ENCODE measurements around the gene POM121C.
"Not testable (repeated sequence)": the region's sequence is repeated elsewhere in the genome, so short reads cannot be mapped to it uniquely, and the experiment has no call there.

Gene POM121C

DNA sequence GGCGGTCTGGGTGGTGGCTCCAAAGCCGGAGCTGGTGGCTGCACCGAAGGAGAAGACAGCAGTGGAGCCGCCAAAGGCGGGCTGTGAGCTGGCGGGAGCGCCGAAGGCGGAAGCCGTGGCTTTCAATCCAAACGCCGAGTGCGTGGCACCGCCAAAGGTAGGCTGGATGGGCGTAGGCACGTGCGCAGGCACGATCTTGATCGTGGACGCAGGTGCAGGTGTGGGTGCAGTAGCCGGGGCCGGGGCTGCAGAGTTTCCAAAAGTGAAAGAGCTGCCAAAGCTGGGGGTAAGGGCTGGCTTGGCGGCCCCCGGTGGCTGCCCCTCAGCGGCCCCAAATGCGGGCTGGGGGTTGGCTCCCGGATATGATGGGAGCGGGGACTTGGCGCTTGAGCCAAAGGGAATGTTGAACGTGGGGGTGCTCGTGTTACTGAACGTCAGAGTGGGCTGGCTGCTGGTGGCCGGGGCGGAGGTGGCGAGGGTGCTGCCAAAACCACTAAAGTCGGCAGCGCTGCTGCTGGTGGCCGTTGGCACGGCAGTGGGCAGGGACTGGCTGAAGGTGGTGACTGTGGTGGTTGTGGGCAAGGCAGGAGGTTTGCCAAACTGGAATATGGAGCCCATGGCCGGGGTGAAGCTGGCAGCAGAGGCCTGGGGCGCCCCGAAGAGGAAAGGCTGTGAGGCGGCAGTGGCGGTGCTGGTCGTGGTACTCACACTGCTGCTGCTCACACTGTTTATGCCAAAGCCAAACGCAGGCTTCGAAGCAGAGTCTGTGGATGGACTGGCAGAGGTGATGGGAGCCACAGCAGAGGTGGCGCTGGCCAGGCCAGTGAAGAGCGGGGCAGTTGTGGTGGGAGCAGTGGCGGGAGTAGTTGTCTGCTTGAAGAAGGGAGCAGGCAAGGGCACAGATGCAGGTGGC, 64.0 kb downstream of the POM121C start:
- not testable (repeated sequence) for DNase-seq

DNA sequence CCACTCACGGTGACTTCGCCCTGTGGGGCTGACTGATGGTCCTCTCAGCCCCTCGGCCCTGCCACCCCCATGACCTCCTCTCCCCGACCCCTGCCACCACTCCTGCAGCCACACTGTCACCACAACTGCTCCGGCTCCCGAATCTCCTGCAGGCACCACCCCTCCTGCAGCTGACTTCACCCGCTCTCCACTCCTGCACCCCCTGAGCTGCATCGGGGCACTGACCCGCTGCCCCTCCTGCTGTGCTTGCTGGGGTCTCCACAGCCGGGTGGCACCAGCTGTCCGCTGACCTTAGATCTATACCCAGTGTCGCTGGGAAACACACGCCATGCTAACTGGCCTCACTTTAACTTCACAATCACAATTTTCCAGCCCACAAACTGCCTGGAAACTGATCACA, 65.9 kb downstream of the POM121C start:
- DNase-seq = not testable (repeated sequence)

DNA sequence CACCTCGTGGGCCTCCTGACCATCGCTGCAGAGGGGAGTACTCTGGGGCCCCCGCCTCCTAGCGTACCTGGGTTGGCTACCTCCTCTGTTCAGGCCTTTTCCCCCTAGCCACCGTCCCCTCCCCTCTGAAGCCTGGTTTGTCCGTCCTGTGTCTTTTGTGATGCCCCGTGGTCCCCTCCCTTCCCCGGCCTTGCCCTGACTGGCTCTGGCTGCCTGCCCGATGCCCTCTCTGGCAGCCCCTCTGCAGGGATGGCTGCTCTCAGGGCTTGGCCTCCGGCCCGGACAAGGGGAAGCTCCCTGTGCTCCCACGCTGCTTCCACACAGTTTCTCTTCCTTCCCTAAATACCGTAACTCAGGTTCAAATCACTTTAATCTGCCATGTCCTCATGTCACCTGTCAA, 66.4 kb downstream of the POM121C start:
- DNase-seq = not testable (repeated sequence)

DNA sequence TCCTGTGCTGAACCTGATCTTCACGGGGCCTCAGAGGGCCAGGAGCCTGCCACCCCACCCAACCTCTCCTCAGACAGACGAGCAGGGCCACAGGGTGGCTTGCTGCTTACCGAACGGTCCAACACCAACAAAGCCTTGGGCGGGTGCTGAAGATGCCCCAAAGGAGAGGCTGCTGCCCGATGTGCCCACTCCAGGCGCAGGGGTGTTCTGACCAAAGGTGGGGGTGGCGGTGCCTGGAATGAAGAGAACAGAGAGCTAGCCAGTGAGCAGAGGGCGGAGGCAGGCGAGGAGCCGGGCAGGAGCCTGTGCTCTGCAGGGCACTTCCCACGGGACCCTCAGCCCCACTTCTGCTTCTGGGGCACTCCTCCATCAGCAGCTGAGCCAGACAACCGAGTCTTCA, 66.9 kb downstream of the POM121C start:
- not testable (repeated sequence) for DNase-seq

DNA sequence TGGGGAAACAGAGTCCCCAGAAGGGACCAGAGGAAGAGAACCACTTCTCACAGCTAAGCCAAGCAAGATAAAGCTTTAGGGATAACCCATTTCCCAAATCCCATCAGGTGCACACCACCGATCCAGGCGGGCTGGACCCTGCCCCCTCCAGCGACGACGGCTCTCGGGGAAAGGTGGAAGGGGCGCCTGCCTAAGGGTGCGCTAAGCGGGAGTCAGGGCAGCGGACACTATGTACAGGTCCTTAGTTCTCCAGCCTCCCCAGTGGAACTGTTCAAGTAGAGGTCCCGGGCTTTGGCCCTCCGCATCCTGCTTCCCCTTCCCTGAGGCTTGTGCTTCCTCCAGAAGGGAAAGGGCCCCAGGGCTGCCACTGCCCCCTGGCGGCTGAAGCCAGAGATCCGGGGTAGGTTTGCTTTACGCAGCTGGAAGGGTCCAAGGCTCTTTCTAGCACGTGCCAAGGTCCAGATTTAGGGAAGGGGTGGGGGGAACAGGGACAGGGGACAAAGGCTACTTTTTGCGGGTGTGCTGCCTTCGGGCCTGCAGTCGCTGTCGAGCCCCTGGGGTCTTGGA, 67.7 kb downstream of the POM121C start:
- not testable (repeated sequence) for DNase-seq

DNA sequence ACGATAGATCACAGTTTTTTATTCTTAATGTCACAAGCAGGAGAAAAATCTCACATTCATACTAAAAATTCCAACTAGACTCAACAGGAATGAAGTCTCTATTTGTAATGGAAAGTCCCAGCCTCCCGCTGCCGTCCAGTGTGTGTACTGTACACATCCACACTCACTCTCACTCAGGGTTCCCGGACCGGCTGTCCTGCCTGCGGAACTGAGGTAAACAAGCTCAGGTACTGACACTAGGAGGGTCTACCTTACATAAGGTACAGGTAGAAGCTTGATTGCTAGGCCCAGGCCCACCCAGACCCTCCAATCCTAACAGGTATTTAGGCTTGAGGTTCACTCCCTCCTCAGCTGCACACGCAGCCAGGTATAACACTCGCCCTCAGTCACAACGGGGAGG, 69.3 kb downstream of the POM121C start:
- DNase-seq = not testable (repeated sequence)

DNA sequence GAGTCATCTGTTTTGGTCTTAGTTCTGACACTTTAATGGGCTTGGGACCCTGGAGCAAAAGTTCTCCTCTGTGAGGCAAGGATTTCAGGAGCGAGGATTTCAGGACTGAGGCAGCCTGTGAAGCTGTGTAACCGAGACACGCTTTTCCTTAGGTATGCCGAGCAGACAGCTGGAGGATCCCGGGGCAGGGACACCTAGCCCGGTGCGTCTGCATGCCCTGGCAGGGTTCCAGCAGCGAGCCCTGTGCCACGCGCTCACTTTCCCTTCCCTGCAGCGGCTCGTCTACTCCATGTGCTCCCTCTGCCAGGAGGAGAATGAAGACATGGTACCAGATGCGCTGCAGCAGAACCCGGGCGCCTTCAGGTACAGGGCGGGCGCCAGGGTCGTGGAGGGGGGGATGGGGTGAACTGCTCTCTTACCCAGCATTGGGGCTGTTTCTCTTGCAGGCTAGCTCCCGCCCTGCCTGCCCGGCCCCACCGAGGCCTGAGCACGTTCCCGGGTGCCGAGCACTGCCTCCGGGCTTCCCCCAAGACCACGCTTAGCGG, 70.2 kb downstream of the POM121C start:
- DNase-seq = not testable (repeated sequence)

DNA sequence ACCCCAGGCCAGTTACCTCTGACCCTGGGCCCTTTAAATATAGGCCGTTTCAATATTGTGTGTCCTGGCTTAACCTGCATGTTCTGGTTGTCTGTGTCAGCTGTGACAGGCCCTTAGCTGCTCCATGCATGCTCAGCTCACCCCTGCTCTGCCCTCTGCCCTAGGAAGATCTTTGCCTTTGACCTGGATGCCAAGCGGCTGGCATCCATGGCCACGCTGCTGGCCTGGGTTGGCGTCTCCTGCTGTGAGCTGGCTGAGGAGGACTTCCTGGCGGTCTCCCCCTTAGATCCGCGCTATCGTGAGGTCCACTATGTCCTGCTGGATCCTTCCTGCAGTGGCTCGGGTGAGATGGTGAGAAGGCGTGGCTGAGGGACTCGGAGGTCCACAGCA, 70.7 kb downstream of the POM121C start:
- not testable (repeated sequence) for DNase-seq

DNA sequence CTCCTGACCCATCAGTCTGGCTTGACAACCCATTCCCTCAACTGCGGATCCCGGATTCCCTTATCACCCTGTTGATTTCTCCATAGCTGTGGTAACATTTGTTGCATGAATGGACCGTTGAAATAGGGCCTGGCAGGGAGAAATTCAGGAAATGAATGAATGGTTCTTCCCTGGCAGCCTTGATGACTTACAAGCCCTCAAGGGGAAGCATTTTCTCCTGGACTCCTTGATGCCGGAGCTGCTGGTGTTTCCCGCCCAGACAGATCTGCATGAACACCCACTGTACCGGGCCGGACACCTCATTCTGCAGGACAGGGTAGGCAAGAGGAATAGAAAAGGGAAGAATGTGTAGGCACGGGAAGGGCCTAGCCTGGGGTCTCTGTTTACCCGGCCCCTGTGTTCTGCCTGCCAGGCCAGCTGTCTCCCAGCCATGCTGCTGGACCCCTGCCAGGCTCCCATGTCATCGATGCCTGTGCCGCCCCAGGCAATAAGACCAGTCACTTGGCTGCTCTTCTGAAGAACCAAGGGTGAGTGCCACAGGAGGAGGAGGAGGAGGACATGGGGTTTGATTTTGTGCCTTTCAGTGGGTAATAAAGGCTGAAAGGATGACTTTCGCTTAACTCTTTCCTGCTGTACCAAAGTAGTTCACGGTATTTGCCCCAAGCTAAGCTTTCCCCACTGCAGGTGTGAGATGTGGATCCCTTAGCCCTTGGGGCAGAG, 71.2 kb downstream of the POM121C start:
- not testable (repeated sequence) for DNase-seq

DNA sequence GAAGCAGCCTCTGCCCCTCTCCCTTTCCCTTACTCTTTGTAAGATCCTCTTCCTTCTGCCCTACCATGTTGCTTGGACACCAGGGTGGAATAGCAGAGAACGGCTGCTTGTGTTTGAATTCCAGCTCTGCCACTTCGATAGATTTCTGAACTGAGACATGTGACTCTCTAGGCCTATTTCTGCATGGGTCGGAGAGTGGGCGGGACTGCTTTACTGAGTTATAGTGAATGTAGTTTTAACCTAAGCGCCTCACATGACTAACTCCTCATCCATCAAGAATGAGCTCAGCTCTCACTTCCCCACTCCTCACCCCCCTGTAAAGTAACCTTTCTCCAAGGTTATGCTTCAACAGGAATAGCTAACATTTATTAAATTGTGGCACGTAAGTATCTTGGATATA, 71.9 kb downstream of the POM121C start:
- DNase-seq = not testable (repeated sequence)

DNA sequence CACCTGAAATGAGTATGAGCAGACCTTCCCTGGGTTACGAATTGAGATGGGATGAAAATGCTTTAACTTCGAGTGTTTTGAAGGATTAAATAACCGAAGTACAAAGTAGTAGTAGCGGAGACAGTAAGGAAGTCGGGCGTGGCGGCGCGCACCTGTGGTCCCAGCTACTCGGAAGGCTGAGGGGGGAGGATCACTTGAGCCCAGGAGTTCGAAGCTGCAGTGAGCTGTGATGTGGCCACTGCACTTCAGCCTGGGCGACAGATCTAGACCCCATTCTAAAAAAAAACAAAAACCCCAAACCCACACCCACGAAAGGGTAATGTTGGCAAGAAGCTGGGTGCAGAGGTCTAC, 75.3 kb downstream of the POM121C start:
- DNase-seq = not testable (repeated sequence)

DNA sequence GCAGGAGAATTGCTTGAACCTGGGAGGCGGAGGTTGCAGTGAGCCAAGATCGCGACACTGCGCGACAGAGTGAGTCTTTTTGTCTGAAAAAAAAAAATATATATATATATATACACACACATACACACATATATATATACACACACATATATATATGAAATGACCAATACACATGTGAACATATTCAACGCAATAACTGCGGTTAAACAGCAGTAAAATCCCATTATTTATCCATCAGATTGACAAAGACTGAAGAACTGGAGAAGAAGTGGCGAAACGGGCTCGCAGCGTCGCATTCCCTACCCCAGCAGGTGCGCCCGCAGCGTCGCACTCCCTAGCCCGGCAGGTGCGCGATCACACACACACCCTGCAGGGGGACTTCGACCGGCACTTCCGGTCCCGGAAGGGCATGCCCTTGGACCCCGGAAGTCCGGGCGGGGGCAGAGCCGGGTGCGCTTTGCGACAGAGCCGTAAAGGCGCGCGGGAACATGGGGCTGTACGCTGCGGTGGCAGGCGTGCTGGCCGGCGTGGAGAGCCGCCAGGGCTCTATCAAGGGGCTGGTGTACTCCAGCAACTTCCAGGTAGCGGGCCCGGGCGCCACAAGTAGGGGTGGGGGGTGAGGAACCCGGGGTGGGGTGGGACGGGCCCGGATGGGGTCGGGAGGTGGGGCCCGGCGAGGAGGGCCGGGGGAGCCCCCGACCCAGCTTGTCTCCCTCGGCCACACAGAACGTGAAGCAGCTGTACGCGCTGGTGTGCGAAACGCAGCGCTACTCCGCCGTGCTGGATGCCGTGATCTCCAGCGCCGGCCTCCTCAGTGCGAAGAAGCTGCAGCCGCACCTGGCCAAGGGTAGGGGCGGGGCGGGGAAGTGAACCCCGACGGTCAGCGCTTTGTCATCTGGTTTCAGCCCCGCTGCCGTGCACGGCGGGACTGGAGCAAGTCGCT, 75.9 kb downstream of the POM121C start:
- DNase-seq = not testable (repeated sequence)

DNA sequence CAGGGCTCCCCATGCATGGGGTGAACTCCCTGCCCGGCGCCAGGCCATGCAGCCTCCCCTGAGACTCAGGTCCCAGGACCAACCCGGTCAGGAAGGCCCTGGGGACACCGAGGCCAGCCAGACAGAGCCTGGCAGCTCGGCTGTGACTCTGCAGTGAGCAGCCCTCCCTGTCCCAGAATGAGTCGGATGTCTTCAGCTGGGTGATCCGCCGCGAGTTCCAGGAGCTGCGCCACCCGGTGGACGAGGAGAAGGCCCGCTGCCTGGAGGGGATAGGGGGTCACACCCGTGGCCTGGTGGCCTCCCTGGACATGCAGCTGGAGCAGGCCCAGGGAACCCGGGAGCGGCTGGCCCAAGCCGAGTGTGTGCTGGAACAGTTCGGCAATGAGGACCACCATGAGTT, 81.4 kb downstream of the POM121C start:
- not testable (repeated sequence) for DNase-seq

DNA sequence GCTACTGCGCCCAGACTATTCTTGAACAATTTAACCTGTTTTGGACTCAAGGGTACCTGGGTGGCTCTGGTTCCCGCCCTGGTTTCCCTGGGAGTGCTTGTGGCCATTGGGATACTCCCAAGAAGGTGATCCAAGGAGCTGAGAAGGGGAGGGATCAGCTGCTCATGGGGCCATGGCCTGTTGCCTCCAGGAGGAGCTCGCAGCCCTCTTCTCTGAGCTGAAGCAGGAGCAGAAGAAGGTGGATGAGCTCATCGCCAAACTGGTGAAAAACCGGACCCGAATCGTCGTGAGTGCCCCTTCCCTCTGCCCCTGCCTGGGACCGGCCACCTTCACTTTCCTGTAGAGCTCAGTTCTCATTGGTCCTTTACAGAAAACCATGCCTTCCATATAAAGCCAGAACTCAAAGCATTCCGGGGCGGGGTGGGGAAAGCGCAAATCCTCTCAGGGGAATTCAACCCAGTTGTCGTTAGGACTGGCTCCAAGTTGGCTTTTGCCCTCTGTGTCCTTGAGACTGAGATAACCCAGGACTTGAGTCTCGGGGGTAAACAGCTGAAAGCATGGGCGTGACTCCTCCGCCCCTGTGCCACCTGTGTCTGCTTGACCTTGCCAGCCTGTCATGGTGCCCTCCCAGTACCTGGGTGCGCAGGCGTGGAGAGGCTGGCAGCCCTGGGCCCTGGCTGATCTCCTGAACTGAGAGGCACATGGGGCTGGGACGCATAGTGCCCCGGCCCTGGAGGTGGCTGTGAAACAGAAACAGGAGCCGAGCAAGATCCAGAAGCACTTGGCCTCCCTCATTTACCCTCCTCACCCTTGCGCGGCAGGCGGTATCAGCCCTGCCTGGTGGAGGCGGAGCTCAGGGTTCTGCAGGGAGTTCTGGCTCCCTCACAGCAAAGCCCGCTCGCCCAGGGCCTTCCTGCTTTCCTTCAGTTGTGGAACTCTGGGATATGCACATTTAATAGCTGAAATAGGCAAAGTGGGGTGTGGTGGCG, 82.3 kb downstream of the POM121C start:
- DNase-seq = not testable (repeated sequence)

DNA sequence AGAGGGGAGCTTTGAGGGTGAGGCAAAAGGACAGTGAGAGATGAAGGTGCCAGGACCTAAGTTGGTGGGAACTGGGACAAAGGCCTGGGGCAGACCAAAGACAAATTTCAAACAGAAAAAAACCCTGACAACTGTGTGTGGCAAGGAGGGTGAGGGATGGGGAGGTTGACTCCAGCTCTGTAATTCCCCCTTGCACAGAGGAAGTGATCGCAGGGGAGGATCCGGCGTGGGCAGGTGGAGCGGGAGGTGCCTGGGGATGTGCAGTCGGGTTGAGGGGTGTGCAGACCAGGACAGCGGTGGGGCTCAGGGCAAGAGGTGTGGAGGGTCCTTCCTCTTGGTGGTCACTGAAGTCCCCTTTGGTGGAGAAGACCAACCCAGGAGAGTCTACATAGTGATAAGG, 85.5 kb downstream of the POM121C start:
- DNase-seq = not testable (repeated sequence)

DNA sequence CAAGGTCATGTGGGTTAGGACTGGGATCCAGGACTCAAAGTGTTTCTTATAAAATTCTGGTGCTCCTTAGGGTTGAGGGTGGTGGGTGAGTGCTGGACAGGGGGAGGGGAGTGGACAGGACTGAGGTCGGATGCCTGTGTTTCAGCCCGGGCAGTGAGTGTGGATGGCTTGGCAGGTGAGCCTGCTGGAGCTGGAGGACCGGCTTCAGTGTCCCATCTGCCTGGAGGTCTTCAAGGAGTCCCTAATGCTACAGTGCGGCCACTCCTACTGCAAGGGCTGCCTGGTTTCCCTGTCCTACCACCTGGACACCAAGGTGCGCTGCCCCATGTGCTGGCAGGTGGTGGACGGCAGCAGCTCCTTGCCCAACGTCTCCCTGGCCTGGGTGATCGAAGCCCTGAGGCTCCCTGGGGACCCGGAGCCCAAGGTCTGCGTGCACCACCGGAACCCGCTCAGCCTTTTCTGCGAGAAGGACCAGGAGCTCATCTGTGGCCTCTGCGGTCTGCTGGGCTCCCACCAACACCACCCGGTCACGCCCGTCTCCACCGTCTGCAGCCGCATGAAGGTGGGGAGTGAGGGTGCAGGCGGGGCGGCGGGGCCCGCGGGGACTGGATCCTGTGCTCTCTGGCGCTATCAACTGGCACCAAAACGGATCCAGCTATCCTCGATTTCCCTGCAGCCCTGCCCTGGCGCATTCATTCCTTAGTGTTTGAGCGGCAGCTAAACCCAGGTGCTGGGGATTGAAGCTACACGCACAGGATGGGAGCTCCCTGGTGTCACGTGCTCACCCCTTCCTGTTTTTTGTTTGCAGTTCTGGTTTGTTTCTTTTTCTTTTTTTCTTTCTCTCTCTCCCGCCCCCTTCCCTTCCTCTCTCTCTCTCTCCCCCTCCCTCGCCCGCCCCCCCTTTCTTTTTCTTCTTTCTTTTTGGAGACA, 87.1 kb downstream of the POM121C start:
- not testable (repeated sequence) for DNase-seq

DNA sequence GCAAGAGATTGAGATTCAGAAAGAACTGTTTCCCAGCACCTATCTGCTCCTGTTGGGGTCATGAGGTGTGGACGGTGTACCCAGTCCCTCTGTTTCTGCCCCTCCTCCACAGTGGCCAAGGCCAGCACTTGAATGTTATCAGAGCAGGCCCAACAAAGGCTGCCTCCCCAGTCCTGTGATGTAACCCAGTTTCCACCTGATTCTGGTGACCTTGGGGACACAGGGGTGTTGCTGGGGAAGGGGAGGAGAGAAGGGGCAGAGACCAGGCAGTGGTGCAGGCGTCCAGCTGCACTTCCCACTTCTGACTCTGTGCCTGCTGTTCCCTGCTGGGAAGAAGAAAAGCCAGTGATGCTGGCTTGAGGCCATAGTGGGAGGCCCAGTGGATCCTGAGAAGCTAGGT, 88.2 kb downstream of the POM121C start:
- DNase-seq = not testable (repeated sequence)

DNA sequence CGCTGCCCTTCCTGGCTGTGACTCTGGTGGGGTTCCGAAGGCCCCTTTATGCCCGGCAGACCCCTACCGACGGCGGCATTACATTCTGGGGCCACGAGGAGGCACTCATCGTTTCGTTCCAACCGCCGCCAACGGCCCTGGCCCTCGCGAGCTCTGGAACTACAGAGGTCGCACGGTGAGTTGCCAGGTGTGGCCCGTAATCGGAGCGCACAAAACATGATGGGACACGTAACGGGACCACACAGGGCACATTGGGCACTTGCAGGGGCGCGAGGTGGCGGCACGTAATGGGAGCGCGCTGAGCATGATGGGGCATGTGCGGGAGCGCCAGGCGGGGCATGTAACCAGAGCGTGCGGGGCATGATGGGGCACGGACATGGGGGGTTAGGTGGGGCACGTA, 90.8 kb downstream of the POM121C start, which contains the start of gene TRIM73:
TRIM73 (plus strand) TSS at position 301 of the 400 bp plus-strand sequence. CDS start 3,305 bp downstream, outside the sequence.
- DNase-seq = not testable (repeated sequence)

DNA sequence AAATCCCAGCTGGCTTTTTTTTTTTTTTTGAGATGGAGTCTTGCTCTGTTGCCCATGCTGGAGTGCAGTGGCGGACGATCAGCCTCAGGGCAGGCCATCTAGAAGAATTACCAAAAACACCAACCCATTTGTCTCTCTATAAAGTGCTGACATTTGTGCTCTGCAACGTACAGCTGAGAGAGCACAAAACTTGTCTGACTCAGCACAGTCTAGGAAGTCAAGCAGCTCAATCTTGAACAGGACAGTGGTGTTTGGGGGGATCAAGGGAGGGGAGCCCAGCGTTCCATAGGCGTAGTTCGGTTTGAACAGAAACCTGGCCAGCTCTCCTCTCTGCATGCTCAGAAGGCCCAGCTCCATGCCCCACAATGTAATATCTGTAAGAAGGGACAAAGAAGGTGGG, 92.9 kb downstream of the POM121C start:
- not testable (repeated sequence) for DNase-seq
